ENCODE results near the gene TMEM184B. TPM values are rescaled to one million over a fixed set of nuclear protein-coding genes. Genes with fewer than 3 reads are reported as not detected.

TMEM184B gene
- total and polyA plus RNA-seq, 2 donors (not counting 1 experiment from before 2014, with no cell fraction given): 9.9 to 24.7 TPM

DNA sequence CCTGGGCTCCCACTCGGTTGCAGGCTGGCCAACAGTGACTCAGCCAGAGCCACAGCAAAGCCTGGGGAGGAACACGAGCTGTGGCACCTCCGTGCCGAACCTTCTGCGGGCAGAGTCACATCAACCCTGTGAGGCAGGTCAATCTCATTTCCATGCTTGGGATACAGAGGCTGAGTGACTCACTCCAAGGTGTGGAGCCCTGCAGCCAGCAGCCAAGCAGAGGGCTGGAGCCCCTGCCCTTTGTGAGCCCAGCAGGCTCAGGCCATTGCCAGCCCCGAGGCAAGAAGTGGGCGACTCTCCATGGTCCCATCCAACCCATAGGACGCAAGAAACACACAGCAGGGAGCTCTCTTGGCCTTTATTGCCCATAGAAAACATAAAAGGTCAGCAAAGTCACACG, 23.1 kb upstream of the TMEM184B start:
- Histone ChIP-seq H3K4me2 (replicated peaks; ENCODE audit: low read depth, low read length, poor library complexity, severe bottlenecking) (no peak overlapping the region), H3K4me1 (ENCODE audit: control insufficient read depth in 2 of 2, insufficient read depth in 2 of 2, low read length in 2 of 2) (no peaks in the 10 kb centered on the region), H3K27me3 (replicated peaks in 1 of 4; ENCODE audit: control extremely low read depth in 1 of 4, control insufficient read depth in 3 of 4, insufficient read depth in 4 of 4, low read length in 3 of 4) (no peaks in the 10 kb centered on the region), H3K36me3 (replicated peaks in 1 of 2; ENCODE audit: control extremely low read depth in 1 of 2, control insufficient read depth in 1 of 2, extremely low read depth in 1 of 2, insufficient read depth in 2 of 2, low read length in 1 of 2) (peaks cover 0 to 71% of the 10 kb centered on the region in 2 experiments), H3K9me3 (ENCODE audit: control extremely low read depth in 1 of 3, control insufficient read depth in 2 of 3, insufficient read depth in 1 of 3, low read length in 2 of 3) (no peaks in the 10 kb centered on the region), H2AFZ (ENCODE audit: insufficient read depth, low read depth, low read length, poor library complexity, severe bottlenecking) (no peak overlapping the region), H4K20me1 (ENCODE audit: control insufficient read depth, insufficient read depth, low read length, poor library complexity, severe bottlenecking) (no peaks in the 10 kb centered on the region), H3K9ac (ENCODE audit: low read length) (no peak overlapping the region), H3K27ac (ENCODE audit: low read length in 2 of 2) (no peak overlapping the region), H3K4me3 (ENCODE audit: control extremely low read depth in 1 of 5, extremely low read depth in 1 of 5, insufficient read depth in 1 of 5, low read depth in 2 of 5, low read length in 4 of 5) (no peak overlapping the region), H3K79me2 (ENCODE audit: control insufficient read depth, insufficient read depth, low read length) (no peaks in the 10 kb centered on the region)
- Mint-ChIP-seq H3K4me1 (no peaks in the 10 kb centered on the region), H3K4me3 (no peak overlapping the region), H3K9me3 (ENCODE audit: insufficient read depth) (no peaks in the 10 kb centered on the region), H3K27ac (no peak overlapping the region), H3K27me3 (no peaks in the 10 kb centered on the region)
- POLR2A ChIA-PET: no interaction called here
- ATAC-seq (ENCODE audit: low read depth): no peak
- DNase-seq: no peak
- WGBS (ENCODE audit: insufficient coverage): 99% methylated on average over 9 of the region's 9 CpGs
- TF ChIP-seq, protein P1, sequence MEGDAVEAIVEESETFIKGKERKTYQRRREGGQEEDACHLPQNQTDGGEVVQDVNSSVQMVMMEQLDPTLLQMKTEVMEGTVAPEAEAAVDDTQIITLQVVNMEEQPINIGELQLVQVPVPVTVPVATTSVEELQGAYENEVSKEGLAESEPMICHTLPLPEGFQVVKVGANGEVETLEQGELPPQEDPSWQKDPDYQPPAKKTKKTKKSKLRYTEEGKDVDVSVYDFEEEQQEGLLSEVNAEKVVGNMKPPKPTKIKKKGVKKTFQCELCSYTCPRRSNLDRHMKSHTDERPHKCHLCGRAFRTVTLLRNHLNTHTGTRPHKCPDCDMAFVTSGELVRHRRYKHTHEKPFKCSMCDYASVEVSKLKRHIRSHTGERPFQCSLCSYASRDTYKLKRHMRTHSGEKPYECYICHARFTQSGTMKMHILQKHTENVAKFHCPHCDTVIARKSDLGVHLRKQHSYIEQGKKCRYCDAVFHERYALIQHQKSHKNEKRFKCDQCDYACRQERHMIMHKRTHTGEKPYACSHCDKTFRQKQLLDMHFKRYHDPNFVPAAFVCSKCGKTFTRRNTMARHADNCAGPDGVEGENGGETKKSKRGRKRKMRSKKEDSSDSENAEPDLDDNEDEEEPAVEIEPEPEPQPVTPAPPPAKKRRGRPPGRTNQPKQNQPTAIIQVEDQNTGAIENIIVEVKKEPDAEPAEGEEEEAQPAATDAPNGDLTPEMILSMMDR (IDR thresholded peaks at IDR 0.05): no peak
- no peak for TF ChIP-seq EZH2 (IDR thresholded peaks at IDR 0.05; ENCODE audit: borderline replicate concordance, insufficient read depth, low read depth, low read length, poor library complexity, severe bottlenecking)
- CTCF ChIA-PET: no interaction called here
- intact Hi-C loops (cut with micrococcal nuclease): no loop called here

DNA sequence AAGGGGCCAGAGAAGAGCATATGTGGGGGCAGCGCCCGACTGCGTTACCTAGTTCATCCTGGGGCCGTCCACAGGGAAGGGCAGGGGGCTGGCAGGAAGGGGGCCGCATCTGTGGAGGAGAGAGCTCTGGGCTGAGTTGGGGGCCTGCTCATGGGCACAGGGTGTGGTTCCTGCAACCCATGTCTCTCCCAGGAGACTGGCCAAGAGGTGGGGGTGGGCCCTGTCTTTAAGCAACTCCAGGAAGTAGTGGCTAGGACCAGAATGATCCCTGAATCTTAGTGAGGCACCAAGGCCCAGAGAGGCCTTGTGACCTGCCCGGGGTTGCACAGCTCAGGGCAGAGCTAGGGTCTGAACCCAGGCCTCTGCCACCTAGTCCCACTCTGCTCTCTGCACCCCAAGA, 22.5 kb upstream of the TMEM184B start:
- H3K4me1 ChIP-seq (ENCODE audit: control insufficient read depth in 2 of 2, insufficient read depth in 2 of 2, low read length in 2 of 2): no peaks in the 10 kb centered on the region
- WGBS (ENCODE audit: insufficient coverage): 88% methylated on average over 6 of the region's 6 CpGs
- Mint-ChIP-seq H3K27ac (no peak overlapping the region), H3K4me3 (no peak overlapping the region), H3K4me1 (no peaks in the 10 kb centered on the region), H3K27me3 (no peaks in the 10 kb centered on the region), H3K9me3 (ENCODE audit: insufficient read depth) (no peaks in the 10 kb centered on the region)
- no peaks in the 10 kb centered on the region for H4K20me1 ChIP-seq (ENCODE audit: control insufficient read depth, insufficient read depth, low read length, poor library complexity, severe bottlenecking)
- ChIA-PET CTCF (no interaction called here), POLR2A (no interaction called here)
- H3K36me3 ChIP-seq (replicated peaks in 1 of 2; ENCODE audit: control extremely low read depth in 1 of 2, control insufficient read depth in 1 of 2, extremely low read depth in 1 of 2, insufficient read depth in 2 of 2, low read length in 1 of 2): peaks cover 0 to 65% of the 10 kb centered on the region in 2 experiments
- H3K4me3 ChIP-seq (ENCODE audit: control extremely low read depth in 1 of 5, extremely low read depth in 1 of 5, insufficient read depth in 1 of 5, low read depth in 2 of 5, low read length in 4 of 5): no peak overlapping the region
- no peak overlapping the region for H3K4me2 ChIP-seq (replicated peaks; ENCODE audit: low read depth, low read length, poor library complexity, severe bottlenecking)
- H3K27ac ChIP-seq (ENCODE audit: low read length in 2 of 2): no peak overlapping the region
- H3K27me3 ChIP-seq (replicated peaks in 1 of 4; ENCODE audit: control extremely low read depth in 1 of 4, control insufficient read depth in 3 of 4, insufficient read depth in 4 of 4, low read length in 3 of 4): no peaks in the 10 kb centered on the region
- no peak overlapping the region for H2AFZ ChIP-seq (ENCODE audit: insufficient read depth, low read depth, low read length, poor library complexity, severe bottlenecking)
- H3K9ac ChIP-seq (ENCODE audit: low read length): no peak overlapping the region
- DNase-seq: no peak
- no peaks in the 10 kb centered on the region for H3K79me2 ChIP-seq (ENCODE audit: control insufficient read depth, insufficient read depth, low read length)
- no peaks in the 10 kb centered on the region for H3K9me3 ChIP-seq (ENCODE audit: control extremely low read depth in 1 of 3, control insufficient read depth in 2 of 3, insufficient read depth in 1 of 3, low read length in 2 of 3)
- intact Hi-C loops (cut with micrococcal nuclease): no loop called here
- no peak for TF ChIP-seq EZH2 (IDR thresholded peaks at IDR 0.05; ENCODE audit: borderline replicate concordance, insufficient read depth, low read depth, low read length, poor library complexity, severe bottlenecking)
- TF ChIP-seq, protein P1 (IDR thresholded peaks at IDR 0.05): no peak
- no peak for ATAC-seq (ENCODE audit: low read depth)
